ENCODE data around the gene DNAAF5.
A peak's percentile ranks its signal among the peaks of the same experiment; 100 is the strongest.

The DNAAF5 gene

DNA sequence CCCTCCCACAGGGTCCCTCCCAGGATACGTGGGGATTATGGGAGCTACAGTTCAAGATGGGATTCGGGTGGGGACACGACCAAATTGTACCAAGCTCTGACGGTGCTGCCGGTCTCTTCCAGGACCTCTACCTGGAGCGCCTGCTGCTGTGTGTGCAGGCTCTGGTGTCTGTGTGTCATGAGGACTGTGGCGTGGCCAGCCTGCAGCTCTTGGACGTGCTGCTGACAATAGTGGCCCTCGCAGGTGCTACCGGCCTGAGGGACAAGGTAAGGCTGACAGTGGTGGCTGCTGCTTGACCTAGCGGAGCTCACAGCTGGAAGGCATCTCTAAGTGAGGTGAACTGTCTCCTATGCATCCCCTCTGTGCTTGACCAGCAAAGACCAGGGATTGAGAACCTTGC lies 35.1 kb downstream of the DNAAF5 start:
- no peak for DNase-seq (ENCODE audit: low read depth)
- no peak overlapping the region for H3K4me3 ChIP-seq (ENCODE audit: low read length)
- TF ChIP-seq, protein P1, sequence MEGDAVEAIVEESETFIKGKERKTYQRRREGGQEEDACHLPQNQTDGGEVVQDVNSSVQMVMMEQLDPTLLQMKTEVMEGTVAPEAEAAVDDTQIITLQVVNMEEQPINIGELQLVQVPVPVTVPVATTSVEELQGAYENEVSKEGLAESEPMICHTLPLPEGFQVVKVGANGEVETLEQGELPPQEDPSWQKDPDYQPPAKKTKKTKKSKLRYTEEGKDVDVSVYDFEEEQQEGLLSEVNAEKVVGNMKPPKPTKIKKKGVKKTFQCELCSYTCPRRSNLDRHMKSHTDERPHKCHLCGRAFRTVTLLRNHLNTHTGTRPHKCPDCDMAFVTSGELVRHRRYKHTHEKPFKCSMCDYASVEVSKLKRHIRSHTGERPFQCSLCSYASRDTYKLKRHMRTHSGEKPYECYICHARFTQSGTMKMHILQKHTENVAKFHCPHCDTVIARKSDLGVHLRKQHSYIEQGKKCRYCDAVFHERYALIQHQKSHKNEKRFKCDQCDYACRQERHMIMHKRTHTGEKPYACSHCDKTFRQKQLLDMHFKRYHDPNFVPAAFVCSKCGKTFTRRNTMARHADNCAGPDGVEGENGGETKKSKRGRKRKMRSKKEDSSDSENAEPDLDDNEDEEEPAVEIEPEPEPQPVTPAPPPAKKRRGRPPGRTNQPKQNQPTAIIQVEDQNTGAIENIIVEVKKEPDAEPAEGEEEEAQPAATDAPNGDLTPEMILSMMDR (conservative IDR thresholded peaks at IDR 0.05; ENCODE audit: low read length): no peak

DNA sequence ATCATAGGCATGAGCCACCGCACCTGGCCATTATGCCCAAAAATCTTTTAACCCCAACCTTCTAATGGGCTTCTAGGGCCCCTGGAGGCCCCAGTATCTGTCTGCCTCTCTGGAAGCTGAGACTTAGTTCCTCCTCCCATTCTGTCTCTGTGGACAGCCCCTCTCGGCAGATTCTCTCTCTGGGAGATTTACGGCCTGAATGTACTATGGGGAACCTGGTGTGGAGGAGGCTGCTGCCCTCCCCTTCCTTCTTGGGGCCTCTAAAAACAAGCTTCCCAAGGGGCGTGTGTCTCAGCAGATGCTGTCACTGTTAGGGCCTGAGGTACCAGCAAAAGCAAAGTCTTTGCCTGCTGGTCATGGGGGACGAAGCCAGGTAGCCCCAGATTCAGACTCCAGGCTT lies 36.4 kb downstream of the DNAAF5 start:
- H3K4me3 ChIP-seq (ENCODE audit: low read length): no peak overlapping the region
- TF ChIP-seq, protein P1 (conservative IDR thresholded peaks at IDR 0.05; ENCODE audit: low read length): no peak
- no peak for DNase-seq (ENCODE audit: low read depth)

DNA sequence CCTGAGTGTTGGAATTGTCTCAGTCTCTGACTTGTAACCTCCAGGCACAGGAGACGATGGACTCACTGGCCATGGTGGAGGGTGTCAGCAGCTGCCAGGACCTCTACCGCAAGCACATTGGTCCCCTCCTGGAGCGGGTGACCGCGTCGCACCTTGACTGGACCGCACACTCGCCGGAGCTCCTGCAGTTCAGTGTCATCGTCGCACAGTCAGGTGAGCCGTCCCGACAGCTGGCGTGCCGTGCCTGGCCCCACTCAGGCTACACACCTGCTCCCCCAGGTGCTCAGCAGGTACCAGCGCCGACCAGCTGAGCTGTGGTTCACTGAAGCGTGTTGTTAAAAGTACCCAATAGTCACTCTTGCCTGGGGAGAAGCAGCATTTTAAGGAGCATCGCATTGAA lies 37.3 kb downstream of the DNAAF5 start:
- DNase-seq (ENCODE audit: low read depth): no peak
- TF ChIP-seq, protein P1 (conservative IDR thresholded peaks at IDR 0.05; ENCODE audit: low read length): no peak
- no peak overlapping the region for H3K4me3 ChIP-seq (ENCODE audit: low read length)

DNA sequence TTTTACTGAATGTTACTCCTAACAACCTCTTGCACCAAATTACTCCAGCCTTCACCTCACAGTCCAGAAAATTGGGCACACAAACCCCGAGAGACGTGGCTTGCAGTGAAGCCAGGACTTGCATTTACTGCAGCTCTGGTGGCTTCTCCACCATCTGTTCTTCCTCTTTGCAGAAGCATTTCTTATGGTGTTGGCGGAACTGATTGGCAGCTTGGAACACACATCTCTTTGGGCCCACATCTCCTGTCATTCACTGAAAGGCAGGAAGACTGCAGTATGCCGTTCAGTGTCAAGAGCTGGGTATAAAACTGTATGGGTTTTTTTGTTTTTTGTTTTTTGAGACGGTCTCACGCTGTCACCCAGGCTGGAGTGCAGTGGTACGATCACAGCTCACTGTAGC lies 38.9 kb downstream of the DNAAF5 start:
- no peak overlapping the region for H3K4me3 ChIP-seq (ENCODE audit: low read length)
- no peak for DNase-seq (ENCODE audit: low read depth)
- TF ChIP-seq, protein P1 (conservative IDR thresholded peaks at IDR 0.05; ENCODE audit: low read length): no peak

DNA sequence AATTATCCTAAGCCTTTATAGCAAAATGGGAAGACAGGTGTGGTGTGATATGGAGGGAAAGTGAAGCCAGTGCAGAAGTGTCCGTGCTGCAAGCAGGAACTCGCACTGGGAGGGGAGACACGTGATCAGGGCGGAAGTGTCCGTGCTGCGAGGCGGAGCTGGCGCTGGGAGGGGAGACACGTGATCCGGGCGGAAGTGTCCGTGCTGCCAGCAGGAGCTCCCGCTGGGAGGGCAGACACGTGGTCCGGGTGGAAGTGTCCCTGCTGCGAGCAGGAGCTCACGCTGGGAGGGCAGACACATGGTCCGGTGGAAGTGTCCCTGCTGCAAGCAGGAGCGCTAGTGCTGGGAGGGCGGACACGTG lies 41.1 kb downstream of the DNAAF5 start:
- TF ChIP-seq, protein P1 (conservative IDR thresholded peaks at IDR 0.05; ENCODE audit: low read length): no peak
- H3K4me3 ChIP-seq (ENCODE audit: low read length): no peak overlapping the region
- DNase-seq (ENCODE audit: low read depth): peak; percentile 17

DNA sequence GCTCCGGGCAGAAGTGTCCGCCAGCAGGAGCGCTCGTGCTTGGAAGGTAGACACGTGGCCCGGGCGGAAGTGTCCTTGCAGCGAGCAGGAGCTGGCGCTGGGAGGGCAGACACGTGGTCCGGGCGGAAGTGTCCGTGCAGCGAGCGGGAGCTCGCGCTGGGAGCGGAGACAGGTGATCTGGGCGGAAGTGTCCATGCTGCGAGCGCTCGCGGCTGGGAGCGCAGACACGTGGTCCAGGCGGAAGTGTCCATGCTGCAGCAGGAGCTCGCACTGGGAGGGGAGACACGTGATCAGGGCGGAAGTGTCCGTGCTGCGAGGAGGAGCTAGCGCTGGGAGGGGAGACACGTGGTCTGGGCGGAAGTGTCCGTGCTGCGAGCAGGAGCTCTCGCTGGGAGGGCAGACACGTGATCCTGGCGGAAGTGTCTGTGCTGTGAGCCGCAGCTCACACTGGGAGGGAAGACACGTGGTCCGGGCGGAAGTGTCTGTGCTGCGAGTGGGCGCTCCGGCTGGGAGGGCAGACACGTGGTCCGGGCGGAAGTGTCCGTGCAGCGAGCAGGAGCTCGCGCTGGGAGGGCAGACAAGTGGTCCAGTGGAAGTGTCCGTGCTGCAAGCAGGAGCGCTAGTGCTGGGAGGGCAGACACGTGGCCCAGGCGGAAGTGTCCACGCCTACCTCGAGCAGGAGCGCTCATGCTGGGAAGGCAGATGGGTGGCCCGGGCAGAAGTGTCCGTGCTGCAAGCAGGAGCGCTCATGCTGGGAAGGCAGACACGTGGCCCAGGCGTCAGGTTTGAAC lies 41.6 kb downstream of the DNAAF5 start:
- H3K4me3 ChIP-seq (ENCODE audit: low read length): no peak overlapping the region
- DNase-seq (ENCODE audit: low read depth): peak; percentile 24

More for the DNA sequence above, 41.6 kb downstream of the DNAAF5 start:
- TF ChIP-seq, protein P1 (conservative IDR thresholded peaks at IDR 0.05; ENCODE audit: low read length): no peak

Measured in AG10803 (cell line).